ENCODE measurements around the gene TDRD10. TPM values are rescaled to one million over a fixed set of nuclear protein-coding genes. Genes with fewer than 3 reads are reported as not detected.

The TDRD10 gene
- total and polyA plus RNA-seq, 2 donors (not counting 1 experiment from before 2014, with no cell fraction given), result under 0.01 TPM; not detected in 1

DNA sequence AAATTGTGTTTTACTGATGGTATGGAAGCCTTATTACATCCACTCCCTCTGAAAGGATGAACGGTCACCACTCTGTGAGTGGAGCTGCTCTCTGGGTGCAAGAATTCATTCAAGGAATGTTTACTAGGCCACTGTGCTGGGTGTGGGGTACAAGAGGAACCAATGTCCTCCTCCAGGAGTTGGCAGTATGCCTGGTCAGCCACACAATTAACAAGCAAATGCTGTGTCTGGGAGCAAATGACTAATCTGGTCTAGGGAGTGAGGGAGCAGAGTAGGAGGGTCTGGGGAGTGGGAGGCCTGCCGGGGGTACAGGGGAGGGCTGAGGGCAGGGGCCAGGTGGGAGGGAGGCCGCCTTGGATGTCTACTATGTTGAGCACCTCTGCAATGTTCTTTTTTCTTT, 27.2 kb upstream of the TDRD10 start:
- H3K4me3 ChIP-seq (replicated peaks in 1 of 4; ENCODE audit: control extremely low read depth in 1 of 4, insufficient read depth in 1 of 4, low read depth in 3 of 4, low read length in 4 of 4), result no peak overlapping the region
- no peaks in the 10 kb centered on the region for H4K20me1 ChIP-seq (ENCODE audit: control insufficient read depth, extremely low read depth, insufficient read depth, low read length)
- H3K27ac ChIP-seq (ENCODE audit: insufficient read depth, low read length), result no peak overlapping the region
- peak; percentile 66 to 94 for DNase-seq (ENCODE audit: low read depth in 2 of 2)
- no peak overlapping the region for H3K9ac ChIP-seq (ENCODE audit: insufficient read depth, low read length)
- H3K27me3 ChIP-seq (ENCODE audit: control insufficient read depth, insufficient read depth, low read length), result no peaks in the 10 kb centered on the region
- H3K9me3 ChIP-seq (ENCODE audit: control insufficient read depth, insufficient read depth, low read depth, low read length), result no peaks in the 10 kb centered on the region
- H3K36me3 ChIP-seq (ENCODE audit: control insufficient read depth, insufficient read depth, low read length), result no peaks in the 10 kb centered on the region
- TF ChIP-seq EZH2 (IDR thresholded peaks at IDR 0.05; ENCODE audit: low read length, missing control alignments), result no peak
- TF ChIP-seq, protein P1, sequence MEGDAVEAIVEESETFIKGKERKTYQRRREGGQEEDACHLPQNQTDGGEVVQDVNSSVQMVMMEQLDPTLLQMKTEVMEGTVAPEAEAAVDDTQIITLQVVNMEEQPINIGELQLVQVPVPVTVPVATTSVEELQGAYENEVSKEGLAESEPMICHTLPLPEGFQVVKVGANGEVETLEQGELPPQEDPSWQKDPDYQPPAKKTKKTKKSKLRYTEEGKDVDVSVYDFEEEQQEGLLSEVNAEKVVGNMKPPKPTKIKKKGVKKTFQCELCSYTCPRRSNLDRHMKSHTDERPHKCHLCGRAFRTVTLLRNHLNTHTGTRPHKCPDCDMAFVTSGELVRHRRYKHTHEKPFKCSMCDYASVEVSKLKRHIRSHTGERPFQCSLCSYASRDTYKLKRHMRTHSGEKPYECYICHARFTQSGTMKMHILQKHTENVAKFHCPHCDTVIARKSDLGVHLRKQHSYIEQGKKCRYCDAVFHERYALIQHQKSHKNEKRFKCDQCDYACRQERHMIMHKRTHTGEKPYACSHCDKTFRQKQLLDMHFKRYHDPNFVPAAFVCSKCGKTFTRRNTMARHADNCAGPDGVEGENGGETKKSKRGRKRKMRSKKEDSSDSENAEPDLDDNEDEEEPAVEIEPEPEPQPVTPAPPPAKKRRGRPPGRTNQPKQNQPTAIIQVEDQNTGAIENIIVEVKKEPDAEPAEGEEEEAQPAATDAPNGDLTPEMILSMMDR (conservative IDR thresholded peaks at IDR 0.05 in 1 of 2, IDR thresholded peaks at IDR 0.05 in 1 of 2; ENCODE audit: low read depth in 1 of 2, low read length in 2 of 2), result no peak
- peak overlapping the region; percentile 44 for H3K4me2 ChIP-seq (ENCODE audit: extremely low read depth, insufficient read depth, low read length)
- no peaks in the 10 kb centered on the region for H3K79me2 ChIP-seq (ENCODE audit: control insufficient read depth, insufficient read depth, low read length)
- H3K4me1 ChIP-seq (ENCODE audit: control insufficient read depth, extremely low read depth, insufficient read depth, low read length), result peaks cover 5% of the 10 kb centered on the region
- H2AFZ ChIP-seq (ENCODE audit: low read length), result no peak overlapping the region

DNA sequence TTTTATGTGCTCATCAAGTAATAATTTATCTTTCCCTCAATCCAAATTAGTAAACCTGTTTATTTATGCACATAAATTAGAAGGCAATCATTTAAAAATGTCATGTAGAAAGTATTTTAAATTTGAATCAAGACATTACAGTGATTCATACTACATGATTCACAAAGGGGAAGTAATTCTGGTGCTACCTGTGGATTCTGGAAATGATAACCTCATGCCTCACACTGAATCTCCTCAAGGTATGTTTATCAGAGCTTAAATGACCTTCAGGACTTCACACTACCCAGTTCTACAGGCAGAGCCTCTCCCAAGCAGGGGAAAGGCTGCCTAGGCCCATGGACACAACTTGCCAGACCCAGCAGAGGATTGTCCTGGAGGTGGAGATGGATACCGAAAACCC, 25.2 kb upstream of the TDRD10 start:
- Histone ChIP-seq H3K79me2 (ENCODE audit: control insufficient read depth, insufficient read depth, low read length) (no peaks in the 10 kb centered on the region), H3K4me3 (replicated peaks in 1 of 4; ENCODE audit: control extremely low read depth in 1 of 4, insufficient read depth in 1 of 4, low read depth in 3 of 4, low read length in 4 of 4) (no peak overlapping the region), H3K4me2 (ENCODE audit: extremely low read depth, insufficient read depth, low read length) (no peak overlapping the region), H3K4me1 (ENCODE audit: control insufficient read depth, extremely low read depth, insufficient read depth, low read length) (peaks cover 5% of the 10 kb centered on the region), H3K27ac (ENCODE audit: insufficient read depth, low read length) (no peak overlapping the region), H3K36me3 (ENCODE audit: control insufficient read depth, insufficient read depth, low read length) (no peaks in the 10 kb centered on the region), H3K9ac (ENCODE audit: insufficient read depth, low read length) (no peak overlapping the region), H3K9me3 (ENCODE audit: control insufficient read depth, insufficient read depth, low read depth, low read length) (no peaks in the 10 kb centered on the region), H3K27me3 (ENCODE audit: control insufficient read depth, insufficient read depth, low read length) (no peaks in the 10 kb centered on the region), H4K20me1 (ENCODE audit: control insufficient read depth, extremely low read depth, insufficient read depth, low read length) (no peaks in the 10 kb centered on the region), H2AFZ (ENCODE audit: low read length) (no peak overlapping the region)
- no peak for DNase-seq (ENCODE audit: low read depth in 2 of 2)
- TF ChIP-seq, protein P1 (conservative IDR thresholded peaks at IDR 0.05 in 1 of 2, IDR thresholded peaks at IDR 0.05 in 1 of 2; ENCODE audit: low read depth in 1 of 2, low read length in 2 of 2), result no peak
- no peak for TF ChIP-seq EZH2 (IDR thresholded peaks at IDR 0.05; ENCODE audit: low read length, missing control alignments)

DNA sequence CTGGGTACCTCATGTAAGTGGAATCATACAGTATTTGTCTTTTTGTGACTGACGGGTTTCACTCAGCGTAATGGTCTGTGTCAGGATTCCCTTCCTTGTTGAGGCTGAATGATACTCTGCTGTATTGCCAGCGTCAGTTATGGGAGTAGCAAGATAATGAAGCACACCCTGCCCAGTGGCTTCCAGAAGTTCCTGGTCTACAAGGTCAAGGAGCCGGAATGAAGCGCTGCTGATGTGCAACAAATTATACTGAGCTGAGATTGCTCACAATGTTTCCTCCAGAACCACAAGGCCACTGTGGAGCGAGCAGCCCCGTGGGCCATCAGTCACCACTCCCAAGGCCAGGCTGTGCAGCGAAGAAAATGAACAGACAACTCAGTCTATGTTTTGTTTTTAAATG, 24.0 kb upstream of the TDRD10 start:
- DNase-seq (ENCODE audit: low read depth in 2 of 2), result no peak
- Histone ChIP-seq H3K4me3 (replicated peaks in 1 of 4; ENCODE audit: control extremely low read depth in 1 of 4, insufficient read depth in 1 of 4, low read depth in 3 of 4, low read length in 4 of 4) (no peak overlapping the region), H3K36me3 (ENCODE audit: control insufficient read depth, insufficient read depth, low read length) (no peaks in the 10 kb centered on the region), H4K20me1 (ENCODE audit: control insufficient read depth, extremely low read depth, insufficient read depth, low read length) (no peaks in the 10 kb centered on the region), H2AFZ (ENCODE audit: low read length) (no peak overlapping the region), H3K9ac (ENCODE audit: insufficient read depth, low read length) (no peak overlapping the region), H3K9me3 (ENCODE audit: control insufficient read depth, insufficient read depth, low read depth, low read length) (no peaks in the 10 kb centered on the region), H3K4me2 (ENCODE audit: extremely low read depth, insufficient read depth, low read length) (no peak overlapping the region), H3K4me1 (ENCODE audit: control insufficient read depth, extremely low read depth, insufficient read depth, low read length) (peaks cover 5% of the 10 kb centered on the region), H3K27me3 (ENCODE audit: control insufficient read depth, insufficient read depth, low read length) (no peaks in the 10 kb centered on the region), H3K27ac (ENCODE audit: insufficient read depth, low read length) (no peak overlapping the region), H3K79me2 (ENCODE audit: control insufficient read depth, insufficient read depth, low read length) (no peaks in the 10 kb centered on the region)
- no peak for TF ChIP-seq EZH2 (IDR thresholded peaks at IDR 0.05; ENCODE audit: low read length, missing control alignments)
- TF ChIP-seq, protein P1 (conservative IDR thresholded peaks at IDR 0.05 in 1 of 2, IDR thresholded peaks at IDR 0.05 in 1 of 2; ENCODE audit: low read depth in 1 of 2, low read length in 2 of 2), result no peak

All from fibroblast of lung (primary cell).